HepG2 (cell line): ENCODE data around the gene SNX13.

ENCODE experiments used
- BRCA1 ChIP-seq: sonication (generic); formaldehyde crosslinking; IDR thresholded peaks from 2 replicates; pipeline ENCODE4 v1.4.0; 2020; ENCODE audit warnings: missing genetic modification reagents
- CCDC6 ChIP-seq: sonication (generic); formaldehyde crosslinking; IDR thresholded peaks from 2 replicates; pipeline ENCODE4 v1.8.1; 2022; ENCODE audit warnings: mild to moderate bottlenecking, missing genetic modification reagents, moderate library complexity
- CTCF ChIP-seq: sonication (generic); formaldehyde crosslinking; IDR thresholded peaks from 2 replicates; pipeline ENCODE4 v1.5.0; 2020; ENCODE audit warnings: mild to moderate bottlenecking, missing genetic modification reagents, moderate library complexity
- E2F1 ChIP-seq: sonication (generic); formaldehyde crosslinking; IDR thresholded peaks from 2 replicates; pipeline ENCODE4 v1.5.0; 2020; ENCODE audit warnings: missing genetic modification reagents
- ESRRA ChIP-seq: sonication (generic); formaldehyde crosslinking; IDR thresholded peaks from 2 replicates; pipeline ENCODE4 v1.5.1; 2020; ENCODE audit warnings: mild to moderate bottlenecking, low read depth, missing genetic modification reagents
- HOXA3 ChIP-seq: sonication (generic); formaldehyde crosslinking; IDR thresholded peaks from 2 replicates; pipeline ENCODE4 v1.5.0; 2020; ENCODE audit warnings: missing genetic modification reagents
- KDM5A ChIP-seq: fragments of 200-600 bp; sonication (generic); IDR thresholded peaks from 2 replicates; pipeline ENCODE4 v1.7.0; 2018; ENCODE audit warnings: antibody characterized with exemption, mild to moderate bottlenecking, low read length, borderline replicate concordance
- SP1 ChIP-seq, 2 experiments: fragments of 450-650 bp in 1 of 2; sonication (generic) in 1 of 2; formaldehyde crosslinking in 1 of 2; IDR thresholded peaks; 2 replicates each; pipeline versions ENCODE4 v1.4.0 to v1.6.1; 2016 to 2020; ENCODE audit warnings: missing genetic modification reagents in 1 of 2
- TSC22D2 ChIP-seq: sonication (generic); formaldehyde crosslinking; IDR thresholded peaks from 2 replicates; pipeline ENCODE4 v1.5.1; 2020; ENCODE audit warnings: missing genetic modification reagents, mild to moderate bottlenecking, borderline replicate concordance
- ZBTB8A ChIP-seq: sonication (generic); formaldehyde crosslinking; IDR thresholded peaks from 2 replicates; pipeline ENCODE4 v1.4.0; 2020; ENCODE audit warnings: mild to moderate bottlenecking, low read depth, missing genetic modification reagents, borderline replicate concordance
- ZNF605 ChIP-seq: sonication (generic); formaldehyde crosslinking; IDR thresholded peaks from 2 replicates; pipeline ENCODE4 v1.8.0; 2022; ENCODE audit warnings: mild to moderate bottlenecking, missing genetic modification reagents

GRCh38 chr7:17771901-17772408, 168.3 kb downstream of the SNX13 start:
- no peak for TF ChIP-seq ZNF605 (CRISPR knock-in tag)
- TF ChIP-seq CCDC6 (CRISPR knock-in tag) = no peak
- TF ChIP-seq ESRRA (CRISPR knock-in tag) = no peak
- TF ChIP-seq BRCA1 (CRISPR knock-in tag) = no peak
- no peak for TF ChIP-seq CTCF (CRISPR knock-in tag)
- TF ChIP-seq HOXA3 = no peak
- no peak for TF ChIP-seq SP1 (IDR thresholded peaks at IDR 0.05)
- TF ChIP-seq SP1 (CRISPR knock-in tag; IDR thresholded peaks at IDR 0.05) = no peak
- TF ChIP-seq E2F1 (CRISPR knock-in tag) = no peak
- TF ChIP-seq KDM5A = no peak
- no peak for TF ChIP-seq TSC22D2
- no peak for TF ChIP-seq ZBTB8A (CRISPR knock-in tag)
